Cardiac fibroblast (primary cell): ENCODE results near the gene KRT79.

ENCODE experiments used
- DNase-seq, 2 donors: peaks; one replicate each; pipeline versions ENCODE4 v3.0.0 to v3.0.0-alpha.2; 2010; ENCODE audit warnings: low read depth in 2 of 2
- H3K4me3 ChIP-seq, 2 donors: replicated peaks in 1 of 2; 1 replicate in 1 of 2; 2 replicates in 1 of 2; pipeline ENCODE4 v1.5.1; 2011; ENCODE audit warnings: low read depth in 2 of 2, low read length in 2 of 2, mild to moderate bottlenecking in 2 of 2, moderate library complexity in 1 of 2
- TF ChIP-seq, protein P1 (sequence below): IDR thresholded peaks from one replicate; pipeline ENCODE4 v1.5.1; 2011; ENCODE audit warnings: low read depth, mild to moderate bottlenecking, low read length, inconsistent platforms

KRT79 gene

DNA sequence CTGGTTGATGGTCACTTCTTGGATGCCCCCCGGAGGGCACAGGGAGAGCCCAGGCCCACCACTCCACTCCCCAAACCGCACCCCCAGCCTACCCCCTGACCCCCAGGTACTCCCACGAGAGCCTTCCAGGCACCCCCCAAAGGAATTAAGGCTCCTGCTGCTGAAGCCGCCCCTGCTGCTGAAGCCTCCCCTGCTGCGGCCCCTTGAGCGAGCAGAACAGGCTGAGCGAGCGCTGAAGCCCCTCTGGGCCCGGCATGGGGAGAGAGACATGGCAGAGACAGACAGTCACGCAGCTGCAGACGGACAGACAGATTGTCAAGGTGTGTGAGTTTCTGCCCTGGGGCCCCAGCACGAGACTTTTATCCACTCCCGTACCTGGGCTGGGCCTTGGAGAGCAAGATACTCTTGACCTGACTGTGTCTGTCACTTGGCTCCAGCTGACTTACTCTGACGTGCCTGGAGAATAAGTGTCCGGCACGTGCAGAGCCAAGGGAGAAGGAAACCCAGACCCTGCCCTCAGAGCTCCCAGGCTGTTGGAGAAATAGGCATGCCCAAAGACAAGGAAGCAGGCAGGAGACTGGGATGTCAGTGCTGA lies 14.6 kb upstream of the KRT79 start, which contains the start of gene KRT78:
KRT78 (minus strand) TSS at position 334 of the 595 bp plus-strand sequence; CDS start at position 270, 64 bp downstream.
- TF ChIP-seq, protein P1, sequence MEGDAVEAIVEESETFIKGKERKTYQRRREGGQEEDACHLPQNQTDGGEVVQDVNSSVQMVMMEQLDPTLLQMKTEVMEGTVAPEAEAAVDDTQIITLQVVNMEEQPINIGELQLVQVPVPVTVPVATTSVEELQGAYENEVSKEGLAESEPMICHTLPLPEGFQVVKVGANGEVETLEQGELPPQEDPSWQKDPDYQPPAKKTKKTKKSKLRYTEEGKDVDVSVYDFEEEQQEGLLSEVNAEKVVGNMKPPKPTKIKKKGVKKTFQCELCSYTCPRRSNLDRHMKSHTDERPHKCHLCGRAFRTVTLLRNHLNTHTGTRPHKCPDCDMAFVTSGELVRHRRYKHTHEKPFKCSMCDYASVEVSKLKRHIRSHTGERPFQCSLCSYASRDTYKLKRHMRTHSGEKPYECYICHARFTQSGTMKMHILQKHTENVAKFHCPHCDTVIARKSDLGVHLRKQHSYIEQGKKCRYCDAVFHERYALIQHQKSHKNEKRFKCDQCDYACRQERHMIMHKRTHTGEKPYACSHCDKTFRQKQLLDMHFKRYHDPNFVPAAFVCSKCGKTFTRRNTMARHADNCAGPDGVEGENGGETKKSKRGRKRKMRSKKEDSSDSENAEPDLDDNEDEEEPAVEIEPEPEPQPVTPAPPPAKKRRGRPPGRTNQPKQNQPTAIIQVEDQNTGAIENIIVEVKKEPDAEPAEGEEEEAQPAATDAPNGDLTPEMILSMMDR = no peak
- H3K4me3 ChIP-seq = no peak within 1 kb of the TSS
- DNase-seq = no peak

DNA sequence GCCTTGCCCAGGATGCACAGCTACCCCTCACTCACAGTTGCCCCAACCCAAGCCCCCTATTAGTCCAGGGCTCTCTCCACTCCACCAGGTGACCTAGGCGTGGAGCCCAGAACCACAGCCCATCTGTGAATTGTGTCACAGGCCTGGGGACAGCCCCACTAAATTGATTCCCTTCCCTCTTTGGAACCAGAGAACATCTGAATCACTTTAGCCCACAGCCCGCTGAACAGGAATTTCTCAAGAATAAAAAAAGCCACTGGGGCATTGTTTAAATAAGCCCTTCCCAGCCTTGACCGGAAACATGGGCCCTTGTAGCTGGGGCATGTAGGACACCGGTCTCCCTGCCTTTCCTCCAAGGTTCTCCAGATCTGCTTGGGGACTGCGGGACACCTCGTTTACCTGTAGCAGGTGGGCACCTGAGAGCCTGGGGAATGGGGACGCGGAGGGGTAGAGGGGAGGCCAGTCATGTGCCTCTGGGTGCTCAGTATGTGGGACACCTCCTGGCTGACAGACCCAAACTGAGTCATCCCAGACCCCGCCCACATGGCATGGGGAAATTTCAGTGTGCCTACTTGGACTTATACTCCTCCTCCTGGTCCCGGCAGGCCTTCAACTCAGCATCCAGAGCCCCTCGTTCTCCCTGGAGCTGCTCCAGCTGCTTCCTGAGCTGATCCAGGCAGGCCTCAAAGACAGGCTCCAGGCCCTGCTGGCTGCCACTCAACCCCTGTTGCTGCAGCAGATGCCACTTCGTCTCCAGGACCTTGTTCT lies 13.4 kb upstream of the KRT79 start:
- peak; percentile 36 to 55 for DNase-seq
- TF ChIP-seq, protein P1 = no peak
- no peak overlapping the region for H3K4me3 ChIP-seq

DNA sequence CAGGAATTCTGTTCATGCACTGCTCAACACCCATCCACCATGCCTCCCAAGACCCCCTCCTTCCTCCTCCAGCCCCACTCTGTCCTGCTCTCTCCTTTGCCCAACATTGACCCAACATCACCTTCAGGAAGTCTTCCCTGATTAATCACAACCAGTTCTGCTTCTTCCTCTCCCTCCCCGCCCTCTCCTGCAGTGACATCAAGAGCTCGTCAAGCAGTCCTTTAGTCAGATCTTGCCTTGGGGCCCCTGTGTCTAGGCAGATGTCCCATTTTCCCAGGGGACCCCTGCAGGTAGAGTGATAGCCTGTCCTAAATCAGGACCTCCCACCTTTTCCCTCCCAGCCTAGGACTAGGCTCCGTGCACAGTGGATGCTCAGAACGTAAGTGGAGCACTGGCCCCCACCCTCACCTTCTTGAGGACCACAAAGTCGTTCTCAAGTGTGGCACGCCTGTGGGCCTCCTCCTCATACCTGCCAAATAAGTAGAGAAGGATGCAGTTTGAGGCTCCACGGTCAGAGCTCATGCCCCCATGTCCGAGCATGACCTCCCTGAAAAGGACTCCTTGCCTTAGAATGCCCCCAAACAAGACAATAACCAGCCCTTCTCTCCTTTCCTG lies 12.4 kb upstream of the KRT79 start:
- no peak overlapping the region for H3K4me3 ChIP-seq
- TF ChIP-seq, protein P1 = no peak
- no peak for DNase-seq

DNA sequence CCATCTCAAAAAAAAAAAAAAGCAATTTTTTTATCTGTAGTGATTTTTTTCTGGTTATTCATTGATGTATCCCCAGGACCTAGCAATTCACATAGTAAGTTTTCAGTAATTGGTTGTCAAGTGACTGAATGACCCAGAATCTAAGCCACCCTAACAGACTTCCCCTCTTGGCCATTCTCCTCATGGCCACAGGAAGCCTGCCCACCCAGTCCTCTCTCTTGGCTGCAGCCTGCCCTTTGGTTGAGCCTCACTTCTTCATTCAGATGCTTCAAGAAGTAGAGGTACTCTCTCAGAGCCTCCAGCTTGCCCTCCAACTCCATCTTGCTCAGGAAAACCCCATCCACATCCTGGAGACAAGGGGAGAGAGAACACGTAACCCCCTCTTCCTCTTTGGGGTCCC lies 11.8 kb upstream of the KRT79 start:
- no peak overlapping the region for H3K4me3 ChIP-seq
- no peak for DNase-seq
- TF ChIP-seq, protein P1 = no peak

DNA sequence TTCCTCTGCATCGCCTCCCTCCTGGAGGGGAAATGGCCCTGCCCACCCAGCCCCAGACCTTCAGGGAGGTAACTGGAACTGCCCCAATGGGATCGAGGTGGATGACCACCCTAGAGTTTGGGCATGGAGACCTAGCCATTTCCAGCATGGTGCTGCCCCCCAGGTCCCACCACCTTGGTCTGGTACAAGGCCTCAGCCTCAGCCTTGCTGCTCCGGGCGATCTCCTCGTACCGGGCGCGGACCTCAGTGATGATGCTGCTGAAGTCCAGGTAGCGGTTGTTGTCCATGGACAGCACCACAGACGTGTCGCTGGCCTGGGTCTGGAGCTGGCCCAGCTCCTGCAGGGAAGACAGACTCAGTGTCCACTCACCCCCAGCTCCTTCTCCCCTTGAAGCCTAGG lies 10.3 kb upstream of the KRT79 start:
- DNase-seq = no peak
- TF ChIP-seq, protein P1 = no peak
- no peak overlapping the region for H3K4me3 ChIP-seq

DNA sequence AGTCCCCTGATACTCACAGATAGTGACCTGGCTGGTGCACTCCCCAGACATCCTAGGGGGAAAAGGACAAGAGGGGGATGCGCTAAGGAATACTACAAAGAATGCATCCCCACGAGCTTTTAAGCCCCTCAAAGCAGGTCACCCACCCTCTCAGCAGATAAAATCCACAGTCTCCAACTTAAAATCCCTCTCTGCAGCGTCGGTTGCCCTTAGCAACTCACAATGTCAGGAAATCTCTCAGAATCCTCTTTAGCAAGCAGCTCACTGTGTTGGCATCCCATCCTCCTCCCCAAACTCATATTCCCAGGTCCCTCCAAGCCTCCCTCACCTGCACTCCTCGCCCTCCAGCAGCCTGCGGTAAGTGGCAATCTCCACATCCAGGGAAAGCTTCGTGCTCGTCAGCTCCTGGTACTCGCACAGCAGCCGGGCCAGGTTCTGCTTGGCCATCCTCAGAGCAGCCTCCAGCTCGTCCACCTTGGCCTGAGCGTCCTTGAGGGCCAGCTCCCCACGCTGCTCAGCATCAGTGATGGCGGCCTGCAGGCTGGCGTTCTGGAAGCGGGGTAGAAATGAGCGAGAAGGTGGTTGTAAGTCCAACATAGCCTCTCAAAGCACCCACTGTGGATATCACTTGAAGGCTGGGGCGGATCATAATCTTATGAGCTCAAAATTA lies 5.5 kb upstream of the KRT79 start:
- no peak for DNase-seq
- TF ChIP-seq, protein P1 = no peak
- no peak overlapping the region for H3K4me3 ChIP-seq
